GM12878 (cell line): ENCODE measurements around the gene CST6. TPM values are rescaled to one million over a fixed set of nuclear protein-coding genes. Genes with fewer than 3 reads are reported as not detected.

Source experiments
- ATAC-seq: fragments of 200-7000 bp; cut with Tn5 transposase; 3 replicates; pipeline ENCODE4 v1.9.1; 2020; ENCODE audit warnings: mild to moderate bottlenecking, moderate library complexity
- BruUV-seq: library from RNA; stranded (reverse); fragments of 400-500 nt; replicated peaks from 2 replicates; lab custom pipeline; 2021; lab: Mats Ljungman, UMichigan
- CTCF ChIA-PET: fragments of 300-600 bp; sonication (Branson Sonifier 250); formaldehyde crosslinking; extraction: SDS; loops from one replicate; lab custom pipeline; 2021; ENCODE audit warnings: inconsistent platforms; lab: Yijun Ruan, JAX
- POLR2A ChIA-PET: fragments of 350-600 bp; formaldehyde crosslinking; extraction: SDS; loops from one replicate; lab custom pipeline; 2021; ENCODE audit warnings: inconsistent platforms; lab: Charles Lee
- RAD21 ChIA-PET: fragments of 300-600 bp; sonication (Branson Sonifier 250); formaldehyde crosslinking; loops from one replicate; lab custom pipeline; 2023; ENCODE audit warnings: antibody characterized with exemption; ENCODE audit not compliant: unreplicated experiment; lab: Charles Lee
- SMC1A ChIA-PET: fragments of 300-600 bp; sonication (Branson Sonifier 250); formaldehyde crosslinking; loops from one replicate; lab custom pipeline; 2023; ENCODE audit not compliant: unreplicated experiment, uncharacterized antibody; lab: Charles Lee
- DNase-seq: peaks from one replicate; pipeline ENCODE4 v3.0.0-alpha.2; 2011; ENCODE audit warnings: low read depth, low spot score
- FAIRE-seq: peaks from 3 replicates; lab custom pipeline; 2011; peaks lifted over from hg19 to GRCh38; lab: Jason Lieb, UNC
- H2AFZ ChIP-seq: 2 replicates; pipeline ENCODE4 v1.6.0; 2011; ENCODE audit warnings: low read depth, low read length, control low read depth; ENCODE audit not compliant: control insufficient read depth
- H3K27ac ChIP-seq: 2 replicates; pipeline ENCODE4 v1.5.1; 2011; ENCODE audit warnings: control low read depth; ENCODE audit not compliant: control insufficient read depth, insufficient read depth
- H3K27me3 ChIP-seq, 2 experiments: replicated peaks in 1 of 2; 2 replicates each; pipeline versions ENCODE4 v1.6.0 to v1.6.1; 2011; ENCODE audit warnings: low read length in 1 of 2; ENCODE audit not compliant: control insufficient read depth in 2 of 2, insufficient read depth in 2 of 2
- H3K36me3 ChIP-seq, 2 experiments: 2 replicates each; pipeline ENCODE4 v1.5.1; 2011; ENCODE audit warnings: low read length in 1 of 2; ENCODE audit not compliant: control insufficient read depth in 2 of 2, insufficient read depth in 2 of 2
- H3K4me1 ChIP-seq: 2 replicates; pipeline ENCODE4 v1.6.1; 2011; ENCODE audit warnings: mild to moderate bottlenecking, low read length, moderate library complexity, mixed read lengths; ENCODE audit not compliant: control insufficient read depth, insufficient read depth
- H3K4me2 ChIP-seq: 2 replicates; pipeline ENCODE4 v1.6.0; 2011; ENCODE audit warnings: control low read depth; ENCODE audit not compliant: control insufficient read depth, insufficient read depth
- H3K4me3 ChIP-seq: fragments of 200-600 bp; sonication (generic); 2 replicates; pipeline ENCODE4 v1.5.1; 2016
- H3K79me2 ChIP-seq: 2 replicates; pipeline ENCODE4 v1.6.0; 2011; ENCODE audit warnings: low read length; ENCODE audit not compliant: control insufficient read depth, insufficient read depth
- H3K9ac ChIP-seq: 2 replicates; pipeline ENCODE4 v1.8.0; 2011; ENCODE audit warnings: low read length, control low read depth, mixed read lengths; ENCODE audit not compliant: control insufficient read depth, insufficient read depth
- H3K9me3 ChIP-seq: replicated peaks from 3 replicates; pipeline ENCODE4 v1.5.1; 2011; ENCODE audit warnings: mild to moderate bottlenecking, low read length; ENCODE audit not compliant: control insufficient read depth, insufficient read depth
- H4K20me1 ChIP-seq: 2 replicates; pipeline ENCODE4 v1.6.0; 2011; ENCODE audit not compliant: control insufficient read depth, insufficient read depth
- BRCA1 ChIP-seq: IDR thresholded peaks from 2 replicates; pipeline ENCODE4 v1.6.1; 2011; ENCODE audit warnings: low read depth, low read length, improper control_type of control experiment
- CREB1 ChIP-seq: IDR thresholded peaks from 2 replicates; pipeline ENCODE4 v1.6.1; 2012; ENCODE audit warnings: low read depth, mild to moderate bottlenecking, inconsistent platforms
- KAT2A ChIP-seq: conservative IDR thresholded peaks from 2 replicates; pipeline ENCODE4 v1.6.1; 2011; ENCODE audit warnings: low read depth, low read length; ENCODE audit not compliant: control insufficient read depth
- KLF5 ChIP-seq: fragments of 450-650 bp; IDR thresholded peaks from 2 replicates; pipeline ENCODE4 v1.6.1; 2014; ENCODE audit warnings: mild to moderate bottlenecking; ENCODE audit not compliant: partially characterized antibody
- MAX ChIP-seq: IDR thresholded peaks from 2 replicates; pipeline ENCODE4 v1.6.1; 2012; ENCODE audit warnings: low read depth, low read length, improper control_type of control experiment
- NFXL1 ChIP-seq: fragments of 450-650 bp; IDR thresholded peaks from 2 replicates; pipeline ENCODE4 v1.6.1; 2017; ENCODE audit warnings: antibody characterized with exemption, mild to moderate bottlenecking, borderline replicate concordance
- PML ChIP-seq: IDR thresholded peaks from 2 replicates; pipeline ENCODE4 v1.6.1; 2012; ENCODE audit warnings: low read length, inconsistent platforms
- POLR2AphosphoS2 ChIP-seq: IDR thresholded peaks from 2 replicates; pipeline ENCODE4 v1.6.1; 2011; ENCODE audit warnings: low read depth, mild to moderate bottlenecking, low read length, improper control_type of control experiment, moderate library complexity
- RAD51 ChIP-seq: fragments of 450-650 bp; IDR thresholded peaks from 2 replicates; pipeline ENCODE4 v1.6.1; 2016; ENCODE audit warnings: moderate library complexity, mild to moderate bottlenecking, inconsistent platforms
- SMAD5 ChIP-seq: IDR thresholded peaks from 2 replicates; pipeline ENCODE4 v1.6.1; 2016; ENCODE audit warnings: antibody characterized with exemption, low read depth
- USF1 ChIP-seq: IDR thresholded peaks from 2 replicates; pipeline ENCODE4 v1.6.1; 2011; ENCODE audit warnings: borderline replicate concordance, low read depth, mild to moderate bottlenecking, moderate library complexity, mixed read lengths, low read length; ENCODE audit not compliant: insufficient read depth; ENCODE audit errors: extremely low read length
- WGBS: methylation state at CpG from one replicate; pipeline ENCODE4 v1.1.6; 2016; ENCODE audit warnings: low lambda C conversion rate; ENCODE audit not compliant: insufficient replicate concordance, insufficient coverage; ENCODE audit errors: missing lambda C conversion rate; 5-methylcytosine and 5-hydroxymethylcytosine counted together
- in situ Hi-C: fragments of 300-500 bp; cut with MboI; formaldehyde crosslinking; loops from 9 replicates; pipeline ENCODE4 v1.14.3; 2018; ENCODE audit warnings: mixed read lengths
- intact Hi-C: fragments of 100-400 bp; cut with micrococcal nuclease; formaldehyde crosslinking; loops from one replicate; pipeline ENCODE4 v1.14.2; 2022; ENCODE audit not compliant: unreplicated experiment
- polyA plus RNA-seq, 11 experiments: library from polyadenylated mRNA; depleted of rRNA in 4 of 11; unstranded in 6 of 11; stranded (reverse) in 5 of 11; fragments of >200 nt; fragmentation: Nextera tagmentation in 4 of 11; fragmentation: Illumina TruSeq in 1 of 11; extraction: Ambion mirVana in 4 of 11; extraction: Trizol in 1 of 11; gene quantifications; 1 replicate in 1 of 11; 2 replicates in 10 of 11; pipeline versions ENCODE4 v1.2.1 to v1.2.3, GENCODE V29; 2011 to 2016; ENCODE audit warnings: inconsistent platforms in 2 of 11, missing spikeins in 2 of 11, low read depth in 1 of 11
- total RNA-seq, 4 experiments: library from RNA; depleted of rRNA in 3 of 4; stranded (reverse); fragments of >200 nt in 3 of 4; fragmentation: Illumina TruSeq in 1 of 4; extraction: Trizol in 1 of 4; gene quantifications; 2 replicates each; pipeline versions ENCODE4 v1.2.1 to v1.2.3, GENCODE V29; 2013 to 2021
- TF ChIP-seq, protein P1 (sequence below), 3 experiments: IDR thresholded peaks in 2 of 3; conservative IDR thresholded peaks in 1 of 3; 2 replicates each; pipeline ENCODE4 v1.5.1; 2011; ENCODE audit warnings: low read depth in 3 of 3, low read length in 3 of 3, mild to moderate bottlenecking in 3 of 3, control low read depth in 2 of 3, moderate library complexity in 2 of 3, inconsistent platforms in 1 of 3, mixed read lengths in 1 of 3; ENCODE audit not compliant: control insufficient read depth in 2 of 3, insufficient read depth in 1 of 3; ENCODE audit errors: extremely low read depth in 1 of 3
- TF ChIP-seq, protein P2 (sequence below): IDR thresholded peaks from 2 replicates; pipeline ENCODE4 v1.6.1; 2012; ENCODE audit warnings: low read depth, low read length, improper control_type of control experiment

CST6 gene
- total and polyA plus RNA-seq, 10 of the 15 experiments (the other 5 are each of a cell fraction or from before 2014, with no cell fraction given), result not detected

GRCh38 chr11:66013762-66014100 is 1.9 kb downstream of the CST6 start:
- Histone ChIP-seq H3K27me3 (peaks cover 3 to 7% of the 10 kb centered on the region in 2 experiments), H3K27ac (no peak overlapping the region), H2AFZ (no peak overlapping the region), H3K4me2 (no peak overlapping the region), H3K4me1 (no peaks in the 10 kb centered on the region), H3K9ac (no peak overlapping the region), H3K36me3 (no peaks in the 10 kb centered on the region), H3K9me3 (no peaks in the 10 kb centered on the region), H3K4me3 (no peak overlapping the region), H4K20me1 (no peaks in the 10 kb centered on the region), H3K79me2 (no peaks in the 10 kb centered on the region)
- intact Hi-C loops, result no loop called here
- WGBS, result 47% methylated on average over 7 of the region's 7 CpGs
- DNase-seq (no peak), ATAC-seq (no peak), FAIRE-seq (no peak)
- ChIA-PET POLR2A (no interaction called here), SMC1A (no interaction called here), RAD21 (no interaction called here), CTCF (interaction anchor here (2.0 kb wide), 1 partner anchor 8 kb away, joined by 9 read pairs; no protein-coding TSS in a partner anchor)
- TF ChIP-seq PML, result no peak
- TF ChIP-seq, protein P1, sequence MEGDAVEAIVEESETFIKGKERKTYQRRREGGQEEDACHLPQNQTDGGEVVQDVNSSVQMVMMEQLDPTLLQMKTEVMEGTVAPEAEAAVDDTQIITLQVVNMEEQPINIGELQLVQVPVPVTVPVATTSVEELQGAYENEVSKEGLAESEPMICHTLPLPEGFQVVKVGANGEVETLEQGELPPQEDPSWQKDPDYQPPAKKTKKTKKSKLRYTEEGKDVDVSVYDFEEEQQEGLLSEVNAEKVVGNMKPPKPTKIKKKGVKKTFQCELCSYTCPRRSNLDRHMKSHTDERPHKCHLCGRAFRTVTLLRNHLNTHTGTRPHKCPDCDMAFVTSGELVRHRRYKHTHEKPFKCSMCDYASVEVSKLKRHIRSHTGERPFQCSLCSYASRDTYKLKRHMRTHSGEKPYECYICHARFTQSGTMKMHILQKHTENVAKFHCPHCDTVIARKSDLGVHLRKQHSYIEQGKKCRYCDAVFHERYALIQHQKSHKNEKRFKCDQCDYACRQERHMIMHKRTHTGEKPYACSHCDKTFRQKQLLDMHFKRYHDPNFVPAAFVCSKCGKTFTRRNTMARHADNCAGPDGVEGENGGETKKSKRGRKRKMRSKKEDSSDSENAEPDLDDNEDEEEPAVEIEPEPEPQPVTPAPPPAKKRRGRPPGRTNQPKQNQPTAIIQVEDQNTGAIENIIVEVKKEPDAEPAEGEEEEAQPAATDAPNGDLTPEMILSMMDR (IDR thresholded peaks at IDR 0.05 in 2 of 3, conservative IDR thresholded peaks at IDR 0.05 in 1 of 3; ENCODE audit: control insufficient read depth in 2 of 3, extremely low read depth in 1 of 3, insufficient read depth in 1 of 3, low read depth in 3 of 3, low read length in 3 of 3), result no peak
- TF ChIP-seq CREB1, result no peak
- TF ChIP-seq BRCA1, result no peak
- TF ChIP-seq KAT2A, result no peak
- TF ChIP-seq NFXL1, result no peak
- TF ChIP-seq RAD51, result no peak
- no peak for TF ChIP-seq MAX
- TF ChIP-seq KLF5, result no peak
- TF ChIP-seq POLR2AphosphoS2, result no peak
- TF ChIP-seq, protein P2, sequence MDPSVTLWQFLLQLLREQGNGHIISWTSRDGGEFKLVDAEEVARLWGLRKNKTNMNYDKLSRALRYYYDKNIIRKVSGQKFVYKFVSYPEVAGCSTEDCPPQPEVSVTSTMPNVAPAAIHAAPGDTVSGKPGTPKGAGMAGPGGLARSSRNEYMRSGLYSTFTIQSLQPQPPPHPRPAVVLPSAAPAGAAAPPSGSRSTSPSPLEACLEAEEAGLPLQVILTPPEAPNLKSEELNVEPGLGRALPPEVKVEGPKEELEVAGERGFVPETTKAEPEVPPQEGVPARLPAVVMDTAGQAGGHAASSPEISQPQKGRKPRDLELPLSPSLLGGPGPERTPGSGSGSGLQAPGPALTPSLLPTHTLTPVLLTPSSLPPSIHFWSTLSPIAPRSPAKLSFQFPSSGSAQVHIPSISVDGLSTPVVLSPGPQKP, result no peak
- no peak for TF ChIP-seq SMAD5
- TF ChIP-seq USF1, result no peak
- BruUV-seq, result no TSS peak
- in situ Hi-C loops, result no loop called here
